ENCODE data around the gene ARHGAP18. TPM values are rescaled to one million over a fixed set of nuclear protein-coding genes. Genes with fewer than 3 reads are reported as not detected.

The ARHGAP18 gene
- total and polyA plus RNA-seq, 5 experiments from 2014 or later: 0.64 to 2.4 (median 1.4) TPM

DNA sequence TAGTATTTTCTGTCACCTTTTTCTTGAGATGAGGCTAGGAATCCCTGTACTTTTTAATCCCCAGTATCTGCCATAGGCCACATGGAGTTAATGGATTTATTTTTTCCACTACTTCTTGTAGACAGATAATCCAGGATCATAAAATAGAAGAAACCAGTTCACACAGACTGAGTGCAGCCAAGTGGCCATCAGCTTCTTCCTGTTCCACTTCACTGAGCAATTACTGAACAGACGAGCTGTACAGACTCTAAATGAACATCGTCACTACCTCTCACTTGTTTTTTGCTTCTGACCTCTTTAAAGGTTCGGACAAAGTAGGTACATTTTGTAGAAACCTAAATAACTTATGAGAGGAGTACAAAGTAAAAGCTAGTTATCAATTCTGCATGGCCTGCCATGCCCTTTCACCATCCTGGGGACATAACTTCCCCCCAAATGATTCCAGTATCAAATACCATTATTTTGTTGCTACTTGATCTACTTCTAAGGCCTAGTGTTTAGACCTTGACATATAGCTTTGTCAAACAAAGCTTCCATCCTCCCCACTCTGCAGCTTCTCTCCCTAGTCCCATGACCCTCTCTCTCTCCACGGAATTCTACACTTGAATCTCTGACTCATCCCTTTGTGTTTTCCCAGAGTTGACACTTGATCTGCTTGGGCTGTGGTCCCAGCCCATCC, 34.4 kb upstream of the ARHGAP18 start:
- no peak for ATAC-seq
- Mint-ChIP-seq H3K27me3 (no peaks in the 10 kb centered on the region), H3K4me1 (peaks cover 10 to 44% (median 28%) of the 10 kb centered on the region in 4 donors), H3K36me3 (no peaks in the 10 kb centered on the region), H3K27ac (peak overlapping the region in 5 of 10 donors; percentile 6 to 68 (median 37)), H3K9me3 (no peaks in the 10 kb centered on the region), H3K4me3 (no peak overlapping the region)
- POLR2A ChIA-PET: interaction anchor here (1.2 kb wide), 1 partner anchor 277 kb away, joined by 4 read pairs; no protein-coding TSS in a partner anchor
- DNase-seq: no peak

DNA sequence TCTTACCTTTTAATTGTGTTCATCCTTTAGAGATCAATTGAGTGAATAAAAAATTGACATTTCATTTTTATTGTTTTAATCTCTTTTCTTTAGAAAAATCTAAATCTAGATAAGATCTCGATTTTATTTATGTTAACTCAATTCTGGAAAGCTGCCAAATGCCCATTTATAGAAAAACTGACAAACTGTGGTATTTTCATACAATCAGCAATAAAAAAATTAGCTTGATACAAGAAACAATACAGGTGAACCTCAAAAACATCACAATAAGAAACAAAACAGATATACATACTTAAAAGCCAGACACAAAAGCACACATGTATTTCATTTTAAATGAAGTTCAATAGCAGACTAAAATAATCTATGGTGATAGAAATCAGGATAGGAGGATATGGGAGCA, 30.0 kb upstream of the ARHGAP18 start:
- Mint-ChIP-seq H3K9me3 (no peaks in the 10 kb centered on the region), H3K36me3 (no peaks in the 10 kb centered on the region), H3K27ac (no peak overlapping the region), H3K27me3 (no peaks in the 10 kb centered on the region), H3K4me3 (no peak overlapping the region), H3K4me1 (peaks cover 4 to 15% (median 8%) of the 10 kb centered on the region in 4 donors)
- ATAC-seq (no peak), DNase-seq (no peak)
- POLR2A ChIA-PET: interaction anchor here (1.1 kb wide), 1 partner anchor 9 kb away, joined by 3 read pairs; no protein-coding TSS in a partner anchor

DNA sequence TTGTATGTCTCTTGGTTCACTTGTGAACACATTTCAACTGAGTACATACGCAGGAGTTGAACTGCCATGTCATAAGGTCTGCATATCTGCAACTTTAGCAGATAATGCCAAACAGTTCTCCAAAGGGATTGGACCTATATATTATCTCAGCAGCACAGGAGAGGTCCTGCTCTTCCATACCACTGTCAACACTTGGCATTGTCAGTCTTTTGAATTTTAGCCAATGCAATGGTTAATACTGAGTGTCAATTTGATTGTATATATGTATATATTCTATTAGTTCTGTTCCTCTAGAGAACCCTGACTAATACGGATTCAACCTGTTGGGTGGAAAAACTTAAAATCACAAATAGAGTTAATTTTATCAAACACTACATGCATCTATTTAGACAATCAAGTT, 26.1 kb upstream of the ARHGAP18 start:
- H3K4me3 Mint-ChIP-seq: no peak overlapping the region
- H3K9me3 Mint-ChIP-seq: no peaks in the 10 kb centered on the region
- POLR2A ChIA-PET: interaction anchor here (0.9 kb wide), 1 partner anchor 13 kb away, joined by 3 read pairs; no protein-coding TSS in a partner anchor
- no peak overlapping the region for H3K27ac Mint-ChIP-seq
- no peaks in the 10 kb centered on the region for H3K27me3 Mint-ChIP-seq
- DNase-seq (no peak), ATAC-seq (no peak)
- H3K4me1 Mint-ChIP-seq: peaks cover 0 to 2% (median 0%) of the 10 kb centered on the region in 4 donors
- H3K36me3 Mint-ChIP-seq: no peaks in the 10 kb centered on the region

DNA sequence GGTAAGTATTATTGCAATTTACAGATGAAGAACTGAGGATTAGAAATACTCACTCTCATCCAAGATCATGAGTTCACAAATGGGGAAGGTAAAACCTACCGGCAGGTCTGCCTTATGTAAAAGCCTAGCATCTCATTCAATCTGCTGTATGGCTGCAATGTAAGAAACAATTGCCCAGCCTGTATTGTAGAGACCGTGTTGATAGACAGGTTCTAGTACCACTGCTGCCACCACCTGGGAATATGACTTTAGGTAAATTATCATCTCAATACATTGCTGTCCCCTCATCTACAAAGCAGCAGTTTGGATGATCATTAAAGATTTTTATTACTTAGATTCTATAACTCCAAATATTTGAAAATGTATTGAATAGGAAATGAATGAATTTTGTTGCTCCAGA, 23.3 kb upstream of the ARHGAP18 start:
- Mint-ChIP-seq H3K27ac (no peak overlapping the region), H3K36me3 (no peaks in the 10 kb centered on the region), H3K4me3 (no peak overlapping the region), H3K4me1 (peaks cover 0 to 9% (median 0%) of the 10 kb centered on the region in 4 donors), H3K27me3 (no peaks in the 10 kb centered on the region), H3K9me3 (no peaks in the 10 kb centered on the region)
- POLR2A ChIA-PET: no interaction called here
- DNase-seq: no peak
- ATAC-seq: no peak

DNA sequence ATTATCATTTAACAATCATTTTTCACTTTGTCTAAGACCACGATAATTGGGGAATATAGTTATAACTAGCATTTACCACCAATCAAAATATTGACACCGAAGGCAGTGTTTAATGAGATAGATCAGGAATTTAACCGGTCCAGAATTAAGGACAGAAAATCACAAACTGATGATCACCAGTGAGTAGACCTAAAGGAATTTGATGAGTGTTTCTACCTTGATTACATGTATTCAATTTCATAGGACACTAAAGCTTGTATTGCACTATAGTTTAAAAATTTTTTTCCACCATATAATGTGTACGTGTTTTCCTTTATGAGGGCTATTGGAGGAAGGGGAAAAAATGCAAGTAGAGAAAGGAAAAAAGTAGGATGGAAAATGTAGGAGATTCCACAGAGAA, 22.6 kb upstream of the ARHGAP18 start:
- DNase-seq: no peak

DNA sequence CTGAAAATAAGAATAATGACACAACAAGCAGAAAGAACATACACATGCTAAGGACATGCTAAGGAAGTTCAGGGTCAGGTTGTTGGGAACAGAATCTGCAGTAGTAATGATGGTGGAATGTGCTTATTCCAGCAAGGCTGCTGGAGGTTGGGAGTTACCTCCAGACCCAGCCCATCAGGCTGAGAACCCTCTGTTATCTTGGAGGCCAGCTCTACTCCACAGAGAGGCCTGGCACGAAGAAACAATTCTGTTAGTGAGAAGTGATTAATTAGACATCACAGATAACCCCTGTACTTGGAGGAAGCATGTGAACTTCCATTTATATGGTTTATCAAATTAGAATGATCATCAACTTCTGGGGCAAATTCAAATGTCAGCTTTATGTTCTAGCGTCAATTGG, 22.1 kb upstream of the ARHGAP18 start:
- H3K27me3 Mint-ChIP-seq: no peaks in the 10 kb centered on the region
- H3K9me3 Mint-ChIP-seq: no peaks in the 10 kb centered on the region
- no peak overlapping the region for H3K27ac Mint-ChIP-seq
- no peaks in the 10 kb centered on the region for H3K36me3 Mint-ChIP-seq
- DNase-seq (no peak), ATAC-seq (no peak)
- H3K4me3 Mint-ChIP-seq: no peak overlapping the region
- POLR2A ChIA-PET: interaction anchor here (3.7 kb wide), 1 partner anchor 17 kb away, joined by 17 read pairs; no protein-coding TSS in a partner anchor
- peaks cover 0 to 9% (median 0%) of the 10 kb centered on the region in 4 donors for H3K4me1 Mint-ChIP-seq

More for the DNA sequence above, 22.6 kb upstream of the ARHGAP18 start:
- POLR2A ChIA-PET: no interaction called here
- peaks cover 0 to 9% (median 0%) of the 10 kb centered on the region in 4 donors for H3K4me1 Mint-ChIP-seq
- ATAC-seq: no peak
- H3K27me3 Mint-ChIP-seq: no peaks in the 10 kb centered on the region
- H3K9me3 Mint-ChIP-seq: no peaks in the 10 kb centered on the region
- H3K36me3 Mint-ChIP-seq: no peaks in the 10 kb centered on the region
- no peak overlapping the region for H3K4me3 Mint-ChIP-seq
- H3K27ac Mint-ChIP-seq: no peak overlapping the region

DNA sequence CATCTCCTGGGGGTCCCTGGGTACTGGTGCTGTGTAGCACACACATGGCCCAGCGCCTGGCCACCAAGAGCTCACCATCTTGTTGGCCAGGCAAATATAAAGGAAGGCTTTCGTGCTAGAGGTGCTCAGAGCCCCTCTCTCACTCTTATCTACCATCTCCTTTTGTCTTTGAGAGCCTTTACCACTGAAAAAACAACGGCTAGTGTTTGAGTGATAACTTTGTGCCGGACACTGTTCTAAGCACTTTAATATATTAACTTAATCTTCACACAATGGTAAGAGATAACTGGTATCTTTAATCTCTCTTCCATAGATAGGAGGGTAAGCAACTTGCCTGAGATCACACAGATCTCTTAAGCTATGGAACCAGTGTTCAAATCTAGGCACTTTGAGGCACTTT, 21.5 kb upstream of the ARHGAP18 start:
- Mint-ChIP-seq H3K27ac (no peak overlapping the region), H3K9me3 (no peaks in the 10 kb centered on the region), H3K27me3 (no peaks in the 10 kb centered on the region), H3K4me3 (no peak overlapping the region), H3K4me1 (peaks cover 0 to 9% (median 0%) of the 10 kb centered on the region in 4 donors), H3K36me3 (no peaks in the 10 kb centered on the region)
- DNase-seq (no peak), ATAC-seq (no peak)
- POLR2A ChIA-PET: interaction anchor here (2.5 to 3.7 kb wide), 2 partner anchors 18 to 134 kb away, joined by 11 to 17 read pairs; no protein-coding TSS in a partner anchor

DNA sequence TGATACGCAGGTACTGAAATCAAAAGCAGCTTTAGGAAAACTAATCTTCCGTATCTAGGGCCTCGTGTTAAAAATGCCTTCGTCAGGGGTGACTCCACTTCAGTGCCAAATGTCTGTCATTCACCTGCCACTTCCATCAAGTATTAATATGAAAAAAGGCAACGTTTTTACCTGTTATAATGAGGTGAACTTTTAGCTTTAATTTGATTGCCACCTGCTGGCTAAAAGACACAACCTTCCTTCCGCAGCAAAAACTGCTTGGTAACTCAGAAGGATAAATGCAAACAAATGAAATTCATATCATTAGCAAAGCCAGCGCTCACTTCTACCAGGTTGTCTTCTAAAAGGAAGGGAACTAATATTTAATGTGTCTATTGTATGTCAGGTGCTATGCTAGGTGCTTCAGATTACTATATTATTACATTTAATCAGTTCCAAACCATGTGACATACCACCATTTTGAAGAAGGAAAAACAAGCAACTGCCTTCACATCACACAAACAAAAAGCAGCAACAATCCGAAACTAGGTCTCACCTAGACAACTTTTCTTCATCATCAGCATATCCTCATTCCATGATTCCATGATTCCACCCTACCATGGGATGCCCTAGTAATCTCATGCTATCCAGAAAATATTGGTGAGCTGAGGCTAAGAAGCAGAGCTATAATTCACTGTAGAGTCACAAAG, 20.6 kb upstream of the ARHGAP18 start:
- H3K27me3 Mint-ChIP-seq: no peaks in the 10 kb centered on the region
- H3K27ac Mint-ChIP-seq: peak overlapping the region in 2 of 10 donors; percentile 1 to 3
- ATAC-seq (peak; percentile 29 to 52), DNase-seq (peak in 6 of 10 donors; percentile 16 to 55 (median 39))
- POLR2A ChIA-PET: interaction anchor here (0.6 to 3.7 kb wide), 4 partner anchors 18 to 304 kb away, joined by 3 to 17 read pairs (median 8); no protein-coding TSS in a partner anchor
- H3K4me1 Mint-ChIP-seq: peaks cover 0 to 9% (median 0%) of the 10 kb centered on the region in 4 donors
- H3K9me3 Mint-ChIP-seq: no peaks in the 10 kb centered on the region
- no peaks in the 10 kb centered on the region for H3K36me3 Mint-ChIP-seq
- H3K4me3 Mint-ChIP-seq: no peak overlapping the region

DNA sequence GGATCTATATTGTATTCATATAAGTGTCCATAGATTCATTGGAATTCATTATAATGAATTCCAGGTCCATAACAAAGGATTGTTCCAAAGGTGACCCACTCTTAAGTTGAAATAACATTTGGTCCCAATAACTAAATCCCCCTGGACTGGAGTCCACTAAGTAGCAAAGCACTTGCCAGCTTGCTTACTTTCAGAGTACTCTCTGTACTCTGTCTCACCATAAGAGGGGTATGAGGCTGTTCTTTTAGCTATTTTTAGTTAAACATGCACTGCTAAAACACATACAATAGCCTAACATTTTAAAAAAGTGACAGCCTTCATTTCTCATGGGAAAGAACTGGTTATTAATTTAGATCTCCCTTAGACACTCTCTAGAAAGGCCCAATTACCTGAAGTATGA, 16.7 kb upstream of the ARHGAP18 start:
- Mint-ChIP-seq H3K36me3 (no peaks in the 10 kb centered on the region), H3K4me1 (peaks cover 0 to 9% (median 0%) of the 10 kb centered on the region in 4 donors), H3K27me3 (no peaks in the 10 kb centered on the region), H3K4me3 (no peak overlapping the region), H3K27ac (no peak overlapping the region), H3K9me3 (no peaks in the 10 kb centered on the region)
- ATAC-seq (no peak), DNase-seq (no peak)
- POLR2A ChIA-PET: no interaction called here

DNA sequence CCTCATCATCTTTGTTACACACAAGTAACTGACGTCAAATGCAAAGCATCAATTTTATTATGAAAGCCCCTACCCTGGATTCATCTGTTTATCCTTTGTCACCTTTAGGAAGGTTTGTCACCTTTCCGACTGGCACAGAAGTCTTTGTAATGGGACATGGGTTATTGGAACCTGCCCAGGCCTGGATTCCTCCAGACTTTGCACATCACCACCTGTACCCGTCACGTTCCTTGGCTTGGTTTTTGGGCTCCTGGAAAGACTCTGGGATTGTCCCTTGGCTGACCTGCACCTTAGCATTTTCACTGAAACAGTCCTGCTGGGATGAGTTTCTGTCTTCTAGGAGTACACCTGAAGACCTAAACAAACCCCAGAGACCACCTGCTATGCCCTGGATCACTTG, 15.4 kb upstream of the ARHGAP18 start:
- no peak overlapping the region for H3K27ac Mint-ChIP-seq
- H3K36me3 Mint-ChIP-seq: no peaks in the 10 kb centered on the region
- POLR2A ChIA-PET: no interaction called here
- no peaks in the 10 kb centered on the region for H3K9me3 Mint-ChIP-seq
- H3K4me3 Mint-ChIP-seq: no peak overlapping the region
- peaks cover 0 to 2% (median 0%) of the 10 kb centered on the region in 4 donors for H3K4me1 Mint-ChIP-seq
- ATAC-seq: no peak
- DNase-seq: no peak
- no peaks in the 10 kb centered on the region for H3K27me3 Mint-ChIP-seq

DNA sequence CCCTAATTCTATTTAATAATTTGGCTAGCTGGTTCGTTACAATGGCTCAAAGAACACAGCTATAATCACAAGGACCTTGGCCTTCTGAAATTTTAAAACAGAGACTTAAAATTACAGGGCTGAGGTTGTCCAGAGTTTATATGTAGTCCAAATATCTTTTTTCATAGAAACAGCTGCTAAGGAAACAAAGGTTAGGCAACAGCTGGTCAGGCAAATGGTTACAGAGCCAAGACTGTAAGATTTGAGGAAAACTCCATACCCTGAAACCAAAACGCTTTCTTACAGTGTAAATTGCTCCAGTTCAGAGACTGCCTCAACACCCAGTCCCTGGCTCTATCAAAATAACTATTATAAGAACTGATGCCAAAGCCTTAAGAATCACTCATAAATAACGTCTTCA, 9.7 kb upstream of the ARHGAP18 start:
- no peaks in the 10 kb centered on the region for H3K36me3 Mint-ChIP-seq
- H3K9me3 Mint-ChIP-seq: no peaks in the 10 kb centered on the region
- no peak overlapping the region for H3K27ac Mint-ChIP-seq
- ATAC-seq (peak in 1 of 2 donors; percentile 50), DNase-seq (no peak)
- peaks cover 2 to 8% (median 3%) of the 10 kb centered on the region in 4 donors for H3K4me1 Mint-ChIP-seq
- H3K27me3 Mint-ChIP-seq: no peaks in the 10 kb centered on the region
- POLR2A ChIA-PET: interaction anchor here (1.6 kb wide), 1 partner anchor 10 kb away, joined by 4 read pairs; the partner anchor contains the start of gene ARHGAP18
- H3K4me3 Mint-ChIP-seq: no peak overlapping the region

DNA sequence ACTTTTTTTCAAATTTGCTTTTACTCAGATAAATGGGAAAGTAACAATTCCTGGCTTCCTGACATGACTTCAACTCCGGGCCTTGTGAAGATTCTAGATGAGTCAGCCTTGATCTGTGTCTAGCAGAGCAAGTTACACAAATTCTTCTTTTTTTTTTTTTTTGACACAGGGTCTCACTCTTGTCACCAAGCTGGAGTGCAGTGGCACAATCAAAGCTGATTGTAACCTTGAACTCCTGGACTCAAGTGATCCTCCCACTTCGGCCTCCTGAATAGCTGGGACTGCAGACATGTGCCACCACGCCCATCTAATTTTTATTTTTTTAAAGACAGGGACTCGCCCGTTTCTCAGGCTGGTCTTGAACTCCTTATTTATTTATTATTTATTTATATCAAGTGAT, 7.3 kb upstream of the ARHGAP18 start:
- H3K27me3 Mint-ChIP-seq: no peaks in the 10 kb centered on the region
- H3K27ac Mint-ChIP-seq: no peak overlapping the region
- no peaks in the 10 kb centered on the region for H3K36me3 Mint-ChIP-seq
- no peak overlapping the region for H3K4me3 Mint-ChIP-seq
- H3K9me3 Mint-ChIP-seq: no peaks in the 10 kb centered on the region
- POLR2A ChIA-PET: no interaction called here
- DNase-seq (no peak), ATAC-seq (no peak)
- peaks cover 2 to 8% (median 7%) of the 10 kb centered on the region in 4 donors for H3K4me1 Mint-ChIP-seq

DNA sequence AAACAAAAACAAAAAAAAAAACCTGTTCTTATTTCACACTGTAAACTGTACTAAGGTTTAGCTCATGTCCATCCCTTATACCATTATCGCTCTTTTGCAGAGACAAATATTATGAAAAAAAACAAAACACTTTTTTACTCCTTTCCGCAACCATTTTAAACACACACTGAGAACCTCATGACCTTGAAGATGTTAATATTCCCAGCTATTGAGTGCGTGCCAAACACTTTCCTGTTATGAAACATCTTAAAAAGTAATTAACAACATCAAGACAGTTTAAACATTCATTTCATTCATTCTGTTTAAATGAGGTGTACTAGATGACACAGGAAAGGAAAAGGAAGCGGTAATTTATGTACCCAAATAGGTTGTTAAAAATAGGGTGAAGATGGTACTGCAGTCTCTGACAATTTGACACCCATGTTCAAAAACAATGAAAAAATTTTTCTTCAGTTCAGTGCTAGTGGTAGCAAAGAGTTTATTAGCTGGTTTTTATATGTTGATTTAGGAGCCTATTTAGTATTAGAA, 3.9 kb upstream of the ARHGAP18 start:
- H3K4me3 Mint-ChIP-seq: no peak overlapping the region
- peaks cover 0 to 12% (median 2%) of the 10 kb centered on the region in 5 donors for H3K27me3 Mint-ChIP-seq
- H3K9me3 Mint-ChIP-seq: no peaks in the 10 kb centered on the region
- POLR2A ChIA-PET: interaction anchor here (0.6 to 1.0 kb wide), 4 partner anchors 28 to 1735 kb away, joined by 3 to 5 read pairs (median 4); no protein-coding TSS in a partner anchor
- no peaks in the 10 kb centered on the region for H3K36me3 Mint-ChIP-seq
- no peak for ATAC-seq
- peaks cover 15 to 26% (median 20%) of the 10 kb centered on the region in 4 donors for H3K4me1 Mint-ChIP-seq
- DNase-seq: no peak
- H3K27ac Mint-ChIP-seq: no peak overlapping the region
